Heart right ventricle (tissue), 16 donors: ENCODE measurements around the gene IDH3B. TPM values are rescaled to one million over a fixed set of nuclear protein-coding genes. Genes with fewer than 3 reads are reported as not detected.

Experiments used
- ATAC-seq, 8 donors: fragments of 200-7000 bp; cut with Tn5 transposase; one replicate each; pipeline ENCODE4 v1.9.1; 2020; ENCODE audit warnings: mild to moderate bottlenecking in 8 of 8, moderate library complexity in 8 of 8, moderate number of reproducible peaks in 1 of 8
- DNase-seq, 2 donors: peaks; one replicate each; pipeline ENCODE4 v3.0.0-alpha.2; 2020
- H3K27ac ChIP-seq, 10 donors: fragments of 200-600 bp; sonication (generic) in 2 of 10; one replicate each; pipeline versions ENCODE4 v1.5.0 to v1.8.0; 2020 to 2022; ENCODE audit warnings: mild to moderate bottlenecking in 3 of 10
- H3K27me3 ChIP-seq, 7 donors: fragments of 200-600 bp; one replicate each; pipeline ENCODE4 v1.8.0; 2021 to 2022; ENCODE audit warnings: mild to moderate bottlenecking in 2 of 7
- H3K36me3 ChIP-seq, 9 donors: fragments of 200-600 bp; sonication (generic) in 1 of 9; one replicate each; pipeline versions ENCODE4 v1.5.0 to v1.8.0; 2020 to 2022; ENCODE audit warnings: mild to moderate bottlenecking in 2 of 9
- H3K4me1 ChIP-seq, 9 donors: fragments of 200-600 bp; sonication (generic) in 1 of 9; one replicate each; pipeline versions ENCODE4 v1.5.0 to v1.8.0; 2020 to 2022; ENCODE audit warnings: mild to moderate bottlenecking in 4 of 9
- H3K4me3 ChIP-seq, 10 donors: fragments of 200-600 bp; sonication (generic) in 2 of 10; one replicate each; pipeline versions ENCODE4 v1.5.0 to v1.8.0; 2020 to 2022; ENCODE audit warnings: mild to moderate bottlenecking in 7 of 10, moderate library complexity in 2 of 10
- H3K9me3 ChIP-seq, 11 donors: fragments of 200-600 bp in 10 of 11; sonication (generic) in 2 of 11; one replicate each; pipeline versions ENCODE4 v1.5.0 to v1.8.0; 2013 to 2022; ENCODE audit warnings: mild to moderate bottlenecking in 2 of 11, control low read depth in 1 of 11, moderate library complexity in 1 of 11
- CTCF ChIP-seq, 9 donors: fragments of 200-600 bp; sonication (generic) in 2 of 9; IDR thresholded peaks; one replicate each; pipeline versions ENCODE4 v1.5.0 to v1.8.0; 2021 to 2022; ENCODE audit warnings: antibody characterized with exemption in 9 of 9, mild to moderate bottlenecking in 5 of 9, moderate library complexity in 1 of 9
- WGBS, 2 donors: extraction: QIAGEN DNeasy Blood & Tissue Kit; methylation state at CpG; one replicate each; pipeline ENCODE4 v1.1.7; 2013; ENCODE audit warnings: inconsistent platforms in 1 of 2; 5-methylcytosine and 5-hydroxymethylcytosine counted together
- intact Hi-C, 10 donors: fragments of 100-400 bp; cut with DNase I; formaldehyde crosslinking; loops; one replicate each; pipeline versions ENCODE4 v1.11.1 to v1.14.2; 2022
- polyA plus RNA-seq, 2 donors: library from polyadenylated mRNA; stranded (reverse); fragments of 200-250 nt; gene quantifications; one replicate each; pipeline ENCODE4 v1.2.3, GENCODE V29; 2013
- total RNA-seq, 10 donors: library from RNA; stranded (reverse); fragmentation: NEBNext Ultra II Directional in 3 of 10; extraction: Animal tissue kit (Norgen Biotek cat#: 25700) in 3 of 10; gene quantifications; one replicate each; pipeline versions ENCODE4 v1.2.1 to v1.2.4, GENCODE V29; 2021 to 2023
- donor health status: Arrhythmogenic right ventricular cardiomyopathy.
- donor health status: ischemic (EF 13 %, LVEDD 7.1; RV severe dilation, severe dysfunction).
- donor health status: healthy with polysubstance abuse.
- donor health status: DM: no; HTN: yes; CAD: no.
- donor health status: DM: no; HTN: no; CAD: no.
- donor health status: ischemic (EF 25% LVEDD 6.9; RV normal size, moderate dysfunction).
- donor health status: ischemic (EF 25% LVEDD 5.7; RV mildly dilated, moderate dysfunction).
- donor health status: healthy.
- donor health status: DM: yes; HTN: yes; CAD: no.
- donor health status: Ischemic cardiomyopathy.
- donor health status: ischemic (EF 35%, LVEDD 5.7; RV mildly dilated, moderate dysfunction).
- donor health status: nonischemic (EF 11% LVEDD 7.7; RV severe dilation, severe dysfunction).
- donor health status: DM: yes; HTN: yes; CAD: no.
- donor health status: PGD.
- donor health status: ischemic (EF 29% LVEDD 5.4; RV normal size, mild dysfunction).
- donor health status: nonischemic (EF 23%, LVEDD 6.1; RV moderate dilation, normal function).

Gene IDH3B
- total and polyA plus RNA-seq, 12 donors, result 120 to 264 (median 217) TPM

DNA sequence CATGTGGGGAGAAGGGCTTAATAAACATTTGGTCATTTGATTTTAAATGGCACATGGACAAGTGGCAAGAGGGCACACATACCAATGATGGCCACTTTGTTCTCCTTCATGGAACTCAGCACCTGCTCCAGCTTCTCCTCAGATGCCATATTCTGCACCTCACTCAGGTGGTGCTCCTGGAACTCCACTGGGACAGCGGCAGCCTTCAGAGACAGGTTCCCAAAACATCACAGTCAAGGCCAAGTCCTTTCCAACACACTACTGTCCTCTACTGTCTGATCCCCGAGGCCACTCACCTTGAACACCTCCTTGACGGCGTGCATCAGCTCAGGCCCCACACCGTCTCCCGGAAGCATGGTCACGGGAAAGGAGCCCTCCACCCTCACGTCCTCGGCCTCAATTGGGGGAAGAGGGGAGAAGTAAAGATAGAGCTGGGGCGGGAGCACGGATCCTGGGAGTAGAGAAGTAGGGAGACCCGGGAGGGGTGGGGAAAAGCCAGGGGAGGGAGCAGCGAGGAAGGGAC, 591 bp downstream of the IDH3B start:
- H3K36me3 ChIP-seq, result peaks cover 0 to 49% (median 30%) of the 10 kb centered on the region in 9 donors
- H3K4me3 ChIP-seq, result peak overlapping the region; percentile 71 to 94 (median 82)
- peak overlapping the region; percentile 55 to 98 (median 90) for H3K27ac ChIP-seq
- no peak for DNase-seq
- H3K4me1 ChIP-seq, result peaks cover 0 to 23% (median 14%) of the 10 kb centered on the region in 9 donors
- no peaks in the 10 kb centered on the region for H3K27me3 ChIP-seq
- TF ChIP-seq CTCF (IDR thresholded peaks at IDR 0.05), result no peak
- H3K9me3 ChIP-seq, result no peaks in the 10 kb centered on the region
- ATAC-seq, result peak in 5 of 8 donors; percentile 3 to 36 (median 4)
- intact Hi-C loops, result loop anchor here in 1 of 10 donors (10.0 kb wide), 1 partner anchor 181 kb away; the partner anchor contains the start of genes PCED1A and VPS16
- 6 to 7% methylated on average over 12 to 13 of the region's 13 CpGs for WGBS, 2 donors

GRCh38 chr20:2659547-2659946, 4.5 kb downstream of the IDH3B start:
- no peak for TF ChIP-seq CTCF (IDR thresholded peaks at IDR 0.05)
- H3K36me3 ChIP-seq, result peaks cover 12 to 87% (median 67%) of the 10 kb centered on the region in 9 donors
- peaks cover 0 to 21% (median 13%) of the 10 kb centered on the region in 9 donors for H3K4me1 ChIP-seq
- H3K9me3 ChIP-seq, result no peaks in the 10 kb centered on the region
- H3K27ac ChIP-seq, result no peak overlapping the region
- no peaks in the 10 kb centered on the region for H3K27me3 ChIP-seq
- DNase-seq (no peak), ATAC-seq (no peak)
- WGBS, 2 donors, result 86 to 89% methylated on average over 10 of the region's 10 CpGs
- no peak overlapping the region for H3K4me3 ChIP-seq
- intact Hi-C loops, result no loop called here

DNA sequence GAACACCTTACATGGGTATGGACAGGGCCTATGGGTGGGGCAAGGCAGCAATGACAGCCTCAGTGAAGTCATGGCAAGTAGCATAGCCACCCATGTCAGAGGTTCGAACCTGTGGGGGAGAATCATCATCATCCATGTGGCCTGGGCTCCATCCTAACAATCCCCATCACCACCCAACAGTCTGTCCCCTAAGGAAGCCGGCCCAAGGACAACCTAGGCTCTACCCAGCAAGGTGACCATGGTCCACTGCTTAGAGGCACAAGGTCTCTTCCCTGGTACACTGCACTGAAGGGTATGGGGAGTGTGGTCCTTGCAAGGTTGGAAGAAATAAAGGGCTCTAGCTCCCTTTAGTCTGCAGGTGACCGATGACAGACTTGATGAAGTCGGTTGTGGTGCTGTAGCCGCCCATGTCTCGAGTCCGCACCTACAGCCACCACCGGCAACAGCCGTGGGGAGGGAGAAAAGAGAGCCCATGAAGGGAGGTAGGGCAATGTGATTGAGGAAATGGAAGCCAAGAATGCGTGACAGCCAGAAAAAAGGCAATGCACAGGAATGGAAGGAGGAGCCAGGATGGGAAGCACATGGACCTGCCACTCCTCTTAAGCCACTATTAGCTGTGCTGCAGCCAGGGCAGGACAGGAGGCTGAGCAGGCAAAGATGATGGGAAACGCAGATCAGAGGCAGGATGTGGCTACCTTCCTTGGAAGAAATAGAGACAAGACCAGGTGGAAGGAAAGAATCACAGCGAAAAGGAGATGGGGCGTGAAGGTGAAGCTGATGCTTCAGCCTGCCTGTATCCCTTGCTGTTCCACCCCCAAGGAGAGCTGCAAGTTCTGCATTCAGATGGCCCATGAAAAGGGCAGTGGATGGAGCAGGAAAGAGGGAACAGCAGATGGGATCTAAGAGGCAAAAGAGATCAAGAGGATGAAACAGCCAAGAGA, 5.3 kb downstream of the IDH3B start:
- intact Hi-C loops, result no loop called here
- ATAC-seq (peak in 1 of 8 donors; percentile 14), DNase-seq (no peak)
- H3K27ac ChIP-seq, result no peak overlapping the region
- TF ChIP-seq CTCF (IDR thresholded peaks at IDR 0.05), result no peak
- 74 to 83% methylated on average over 13 of the region's 13 CpGs for WGBS, 2 donors
- H3K36me3 ChIP-seq, result peaks cover 12 to 96% (median 74%) of the 10 kb centered on the region in 9 donors
- H3K4me1 ChIP-seq, result peaks cover under 1 to 27% (median 19%) of the 10 kb centered on the region in 9 donors
- no peak overlapping the region for H3K4me3 ChIP-seq
- no peaks in the 10 kb centered on the region for H3K9me3 ChIP-seq
- H3K27me3 ChIP-seq, result no peaks in the 10 kb centered on the region

DNA sequence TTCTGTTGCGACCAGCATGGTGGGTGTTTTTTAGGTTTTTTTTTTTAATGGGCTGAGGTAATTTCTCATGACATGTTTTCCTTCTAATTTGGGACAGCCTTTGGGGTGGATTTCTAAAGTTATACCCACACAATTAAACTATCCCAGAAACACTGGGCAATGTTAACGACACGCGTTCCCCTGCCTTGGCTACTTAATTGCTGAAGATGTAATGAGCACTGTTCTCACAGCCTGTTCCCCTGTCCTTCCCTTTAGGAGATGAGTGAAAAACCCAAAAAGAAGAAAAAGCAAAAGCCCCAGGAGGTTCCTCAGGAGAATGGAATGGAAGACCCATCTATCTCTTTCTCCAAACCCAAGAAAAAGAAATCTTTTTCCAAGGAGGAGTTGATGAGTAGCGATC, 6.3 kb downstream of the IDH3B start:
- H3K4me1 ChIP-seq, result peaks cover 3 to 25% (median 17%) of the 10 kb centered on the region in 9 donors
- H3K27me3 ChIP-seq, result no peaks in the 10 kb centered on the region
- 73 to 87% methylated on average over 5 of the region's 5 CpGs for WGBS, 2 donors
- DNase-seq (no peak), ATAC-seq (no peak)
- peaks cover 12 to 92% (median 74%) of the 10 kb centered on the region in 9 donors for H3K36me3 ChIP-seq
- no peak overlapping the region for H3K27ac ChIP-seq
- H3K9me3 ChIP-seq, result no peaks in the 10 kb centered on the region
- H3K4me3 ChIP-seq, result no peak overlapping the region
- no peak for TF ChIP-seq CTCF (IDR thresholded peaks at IDR 0.05)
- intact Hi-C loops, result no loop called here
